ENCODE results near the gene SIM2. TPM values are rescaled to one million over a fixed set of nuclear protein-coding genes. Genes with fewer than 3 reads are reported as not detected.

SIM2 gene
- polyA plus RNA-seq, 1 experiment, result not detected

DNA sequence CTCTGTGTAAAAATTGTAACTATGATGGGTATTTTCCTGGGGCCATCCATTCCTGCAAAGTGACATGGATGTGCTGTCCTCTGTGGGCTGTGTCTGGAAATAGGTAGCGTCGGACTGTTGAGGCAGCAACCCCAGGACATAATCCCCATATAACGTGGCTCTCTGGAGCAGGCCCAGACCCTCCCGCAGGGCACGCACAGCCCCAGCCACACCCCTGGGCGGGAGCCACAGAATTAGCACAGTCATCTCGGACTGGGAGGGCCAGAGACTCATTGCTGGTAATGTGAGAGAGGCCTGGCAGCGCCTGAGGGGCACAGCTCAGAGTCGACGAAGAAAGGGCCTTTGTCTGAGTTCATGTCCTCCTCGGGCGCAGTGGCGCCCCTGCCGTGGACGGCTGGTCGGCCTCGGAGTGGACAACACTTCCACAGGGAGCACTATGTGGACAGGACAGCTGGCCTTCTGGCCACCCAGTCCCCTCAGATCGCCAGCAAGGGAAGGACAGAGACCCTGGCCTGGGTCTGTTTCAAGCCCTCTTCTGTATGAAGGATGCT is 20.1 kb downstream of the SIM2 start:
- ChIA-PET CTCF (interaction anchor here (0.7 to 0.8 kb wide), 2 partner anchors 26 to 28 kb away, joined by 3 read pairs; no protein-coding TSS in a partner anchor), POLR2A (no interaction called here)
- Histone ChIP-seq H3K27me3 (ENCODE audit: control insufficient read depth, insufficient read depth, low read length) (peaks cover 30% of the 10 kb centered on the region), H3K36me3 (ENCODE audit: control insufficient read depth, insufficient read depth, low read length) (no peaks in the 10 kb centered on the region), H3K4me3 (ENCODE audit: low read depth, low read length) (no peak overlapping the region)
- no peak for DNase-seq (ENCODE audit: low read depth)
- TF ChIP-seq, protein P1, sequence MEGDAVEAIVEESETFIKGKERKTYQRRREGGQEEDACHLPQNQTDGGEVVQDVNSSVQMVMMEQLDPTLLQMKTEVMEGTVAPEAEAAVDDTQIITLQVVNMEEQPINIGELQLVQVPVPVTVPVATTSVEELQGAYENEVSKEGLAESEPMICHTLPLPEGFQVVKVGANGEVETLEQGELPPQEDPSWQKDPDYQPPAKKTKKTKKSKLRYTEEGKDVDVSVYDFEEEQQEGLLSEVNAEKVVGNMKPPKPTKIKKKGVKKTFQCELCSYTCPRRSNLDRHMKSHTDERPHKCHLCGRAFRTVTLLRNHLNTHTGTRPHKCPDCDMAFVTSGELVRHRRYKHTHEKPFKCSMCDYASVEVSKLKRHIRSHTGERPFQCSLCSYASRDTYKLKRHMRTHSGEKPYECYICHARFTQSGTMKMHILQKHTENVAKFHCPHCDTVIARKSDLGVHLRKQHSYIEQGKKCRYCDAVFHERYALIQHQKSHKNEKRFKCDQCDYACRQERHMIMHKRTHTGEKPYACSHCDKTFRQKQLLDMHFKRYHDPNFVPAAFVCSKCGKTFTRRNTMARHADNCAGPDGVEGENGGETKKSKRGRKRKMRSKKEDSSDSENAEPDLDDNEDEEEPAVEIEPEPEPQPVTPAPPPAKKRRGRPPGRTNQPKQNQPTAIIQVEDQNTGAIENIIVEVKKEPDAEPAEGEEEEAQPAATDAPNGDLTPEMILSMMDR (IDR thresholded peaks at IDR 0.05; ENCODE audit: insufficient read depth, low read depth, low read length), result no peak

DNA sequence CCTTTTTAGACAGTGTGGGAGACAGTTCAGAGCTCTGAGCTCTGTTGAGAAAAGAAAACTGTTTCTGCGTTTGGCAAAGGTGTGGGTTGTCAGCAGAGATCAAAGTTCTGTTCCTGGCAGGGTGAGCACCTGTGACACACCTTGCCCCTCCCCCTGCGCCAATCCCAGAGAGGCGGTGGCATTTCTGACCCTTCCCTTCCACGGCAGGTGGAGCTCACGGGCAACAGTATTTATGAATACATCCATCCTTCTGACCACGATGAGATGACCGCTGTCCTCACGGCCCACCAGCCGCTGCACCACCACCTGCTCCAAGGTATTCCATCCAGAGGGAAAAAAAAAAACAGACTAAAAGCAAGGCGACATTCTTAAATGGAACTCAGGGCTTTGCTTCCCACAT is 20.7 kb downstream of the SIM2 start:
- POLR2A ChIA-PET, result no interaction called here
- Histone ChIP-seq H3K36me3 (ENCODE audit: control insufficient read depth, insufficient read depth, low read length) (no peaks in the 10 kb centered on the region), H3K4me3 (ENCODE audit: low read depth, low read length) (no peak overlapping the region), H3K27me3 (ENCODE audit: control insufficient read depth, insufficient read depth, low read length) (peaks cover 30% of the 10 kb centered on the region)
- DNase-seq (ENCODE audit: low read depth), result no peak
- CTCF ChIA-PET, result interaction anchor here (0.7 to 0.8 kb wide), 2 partner anchors 25 to 28 kb away, joined by 3 read pairs; no protein-coding TSS in a partner anchor
- TF ChIP-seq, protein P1 (IDR thresholded peaks at IDR 0.05; ENCODE audit: insufficient read depth, low read depth, low read length), result no peak

DNA sequence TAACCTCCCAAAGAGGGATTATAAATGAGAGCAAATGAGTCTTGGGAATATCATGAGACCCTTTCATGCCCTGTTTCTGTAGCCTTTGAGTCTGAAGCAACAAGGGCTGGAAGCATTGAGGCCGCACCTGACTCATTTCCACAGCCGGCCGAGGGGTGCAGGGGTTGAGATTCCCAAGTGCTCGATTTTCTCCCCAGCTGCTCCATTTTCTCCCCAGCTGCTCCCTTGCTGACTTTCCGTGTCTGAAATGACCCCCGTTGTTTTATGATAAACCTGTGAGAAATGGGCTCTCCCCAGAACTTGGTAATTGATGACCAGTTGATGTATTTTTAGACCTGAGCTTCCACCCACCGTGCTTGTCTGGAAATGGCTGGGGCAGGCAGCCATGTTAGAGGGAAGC is 22.9 kb downstream of the SIM2 start:
- Histone ChIP-seq H3K27me3 (ENCODE audit: control insufficient read depth, insufficient read depth, low read length) (peaks cover 25% of the 10 kb centered on the region), H3K36me3 (ENCODE audit: control insufficient read depth, insufficient read depth, low read length) (no peaks in the 10 kb centered on the region), H3K4me3 (ENCODE audit: low read depth, low read length) (no peak overlapping the region)
- TF ChIP-seq, protein P1 (IDR thresholded peaks at IDR 0.05; ENCODE audit: insufficient read depth, low read depth, low read length), result no peak
- POLR2A ChIA-PET, result no interaction called here
- DNase-seq (ENCODE audit: low read depth), result no peak
- CTCF ChIA-PET, result interaction anchor here (0.8 to 1.0 kb wide), 2 partner anchors 195 to 206 kb away, joined by 3 read pairs; no protein-coding TSS in a partner anchor

DNA sequence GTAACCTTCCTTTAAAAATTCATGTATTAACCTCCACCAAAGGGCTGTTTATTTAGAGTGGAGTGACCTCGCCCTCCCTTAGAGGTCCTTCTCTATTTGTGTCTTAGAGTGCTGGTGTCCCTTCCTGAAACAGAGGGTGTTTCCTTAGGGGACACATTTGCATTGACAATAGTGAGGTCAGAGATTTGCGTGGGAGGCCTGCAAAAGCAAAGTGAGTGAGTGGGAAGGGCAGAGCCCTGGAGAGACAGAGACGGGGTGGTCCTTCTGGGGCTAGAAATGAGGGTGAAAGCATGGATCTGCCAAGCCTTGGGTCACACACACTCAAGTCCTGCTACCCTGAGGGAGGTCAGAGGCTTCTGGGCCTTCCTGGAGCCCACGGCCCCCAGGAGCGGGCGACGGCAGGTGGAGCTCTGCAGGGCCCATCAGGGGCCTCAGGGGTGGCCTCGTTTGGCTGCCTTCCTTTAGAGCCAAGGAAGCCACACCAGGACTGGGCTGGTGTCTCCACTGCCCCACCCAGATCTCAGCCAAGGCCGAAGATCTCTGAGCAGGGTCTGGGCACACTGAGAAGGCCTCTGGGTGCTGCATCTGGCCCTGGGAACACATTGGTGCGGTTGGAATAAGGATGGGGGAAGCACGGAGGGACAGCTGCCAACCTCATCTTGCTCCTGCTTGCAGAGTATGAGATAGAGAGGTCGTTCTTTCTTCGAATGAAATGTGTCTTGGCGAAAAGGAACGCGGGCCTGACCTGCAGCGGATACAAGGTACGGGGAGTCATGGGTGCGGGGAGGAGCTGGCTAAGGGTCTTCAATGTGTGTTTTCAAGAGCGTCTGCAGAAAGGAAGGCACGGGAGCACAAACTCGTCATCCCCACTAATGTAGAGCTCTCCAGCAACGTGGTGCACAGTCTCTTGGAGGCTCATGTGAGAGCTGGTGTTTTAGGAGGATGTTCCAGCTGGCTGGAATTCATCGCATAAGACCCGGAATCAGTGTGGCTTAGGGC is 23.8 kb downstream of the SIM2 start:
- Histone ChIP-seq H3K36me3 (ENCODE audit: control insufficient read depth, insufficient read depth, low read length) (no peaks in the 10 kb centered on the region), H3K4me3 (ENCODE audit: low read depth, low read length) (no peak overlapping the region), H3K27me3 (ENCODE audit: control insufficient read depth, insufficient read depth, low read length) (peaks cover 23% of the 10 kb centered on the region)
- DNase-seq (ENCODE audit: low read depth), result no peak
- ChIA-PET POLR2A (no interaction called here), CTCF (interaction anchor here (0.7 to 1.0 kb wide), 2 partner anchors 12 to 25 kb away, joined by 3 read pairs; no protein-coding TSS in a partner anchor)
- TF ChIP-seq, protein P1 (IDR thresholded peaks at IDR 0.05; ENCODE audit: insufficient read depth, low read depth, low read length), result no peak

DNA sequence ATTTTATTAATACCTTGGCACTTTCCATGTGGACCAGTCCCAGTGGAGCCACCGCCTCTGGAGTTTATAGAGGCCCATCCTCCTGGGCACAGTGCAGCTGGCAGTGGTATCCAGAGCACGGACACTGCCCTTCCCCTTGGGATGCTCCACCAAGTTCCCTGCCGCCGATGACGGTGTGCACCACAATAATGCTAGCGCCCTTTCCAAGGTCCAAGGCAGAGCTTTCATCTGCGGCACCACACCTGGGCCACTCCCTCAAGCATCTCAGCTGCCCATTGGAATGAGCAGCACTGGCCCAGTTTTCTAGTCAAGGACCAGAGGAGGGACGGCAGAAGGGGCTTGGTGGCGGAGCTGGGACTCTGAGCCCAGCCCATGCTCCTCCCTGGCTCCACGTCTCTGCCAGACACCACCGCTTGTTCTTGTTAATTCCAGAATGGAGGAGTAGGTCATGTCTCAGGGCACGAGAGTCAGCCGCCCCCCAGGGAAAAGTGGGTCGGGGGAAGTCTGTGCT is 24.5 kb downstream of the SIM2 start:
- H3K27me3 ChIP-seq (ENCODE audit: control insufficient read depth, insufficient read depth, low read length), result peaks cover 20% of the 10 kb centered on the region
- ChIA-PET CTCF (interaction anchor here (0.7 to 1.0 kb wide), 2 partner anchors 11 to 24 kb away, joined by 3 read pairs; no protein-coding TSS in a partner anchor), POLR2A (no interaction called here)
- DNase-seq (ENCODE audit: low read depth), result no peak
- TF ChIP-seq, protein P1 (IDR thresholded peaks at IDR 0.05; ENCODE audit: insufficient read depth, low read depth, low read length), result no peak
- no peaks in the 10 kb centered on the region for H3K36me3 ChIP-seq (ENCODE audit: control insufficient read depth, insufficient read depth, low read length)
- H3K4me3 ChIP-seq (ENCODE audit: low read depth, low read length), result no peak overlapping the region
